Activated CD4-positive, alpha-beta T cell treated with anti-CD3 and anti-CD28 coated beads, Interleukin-2, amount 10 ng/mL, durations not matched to agents 7 days and 5 days (primary cell): ENCODE measurements around the gene B2M. TPM values are rescaled to one million over a fixed set of nuclear protein-coding genes. Genes with fewer than 3 reads are reported as not detected.
"Not testable (repeated sequence)": the region's sequence is repeated elsewhere in the genome, so short reads cannot be mapped to it uniquely, and the experiment has no call there.

Experiments used
- CTCF ChIA-PET: fragments of 350-600 bp; sonication (Branson Sonifier 250); formaldehyde crosslinking; loops from one replicate; lab custom pipeline; 2021; ENCODE audit warnings: antibody characterized with exemption; lab: Charles Lee
- POLR2A ChIA-PET: fragments of 350-600 bp; sonication (Branson Sonifier 250); formaldehyde crosslinking; loops from one replicate; lab custom pipeline; 2021; ENCODE audit warnings: antibody characterized with exemption; lab: Charles Lee
- DNase-seq: peaks from one replicate; pipeline ENCODE4 v3.0.0-alpha.2; 2020
- H3K27ac Mint-ChIP-seq: one replicate; pipeline ENCODE4 v1.8.0; 2021; ENCODE audit warnings: mild to moderate bottlenecking, moderate library complexity, mixed read lengths
- H3K27me3 Mint-ChIP-seq: one replicate; pipeline ENCODE4 v1.8.0; 2021; ENCODE audit warnings: mixed read lengths
- H3K36me3 Mint-ChIP-seq: one replicate; pipeline ENCODE4 v1.8.0; 2021; ENCODE audit warnings: low read depth, mixed read lengths
- H3K4me1 Mint-ChIP-seq: one replicate; pipeline ENCODE4 v1.8.0; 2021; ENCODE audit warnings: mixed read lengths
- H3K4me3 Mint-ChIP-seq: one replicate; pipeline ENCODE4 v1.8.0; 2021; ENCODE audit warnings: mild to moderate bottlenecking, moderate library complexity, mixed read lengths
- H3K9me3 Mint-ChIP-seq: one replicate; pipeline ENCODE4 v1.8.0; 2021; ENCODE audit warnings: mixed read lengths
- total RNA-seq, 2 experiments: library from RNA; stranded (reverse); gene quantifications; one replicate each; pipeline ENCODE4 v1.2.3, GENCODE V29; 2021

The B2M gene
- total RNA-seq, 2 experiments from 2014 or later, result 9,253 to 11,726 TPM

DNA sequence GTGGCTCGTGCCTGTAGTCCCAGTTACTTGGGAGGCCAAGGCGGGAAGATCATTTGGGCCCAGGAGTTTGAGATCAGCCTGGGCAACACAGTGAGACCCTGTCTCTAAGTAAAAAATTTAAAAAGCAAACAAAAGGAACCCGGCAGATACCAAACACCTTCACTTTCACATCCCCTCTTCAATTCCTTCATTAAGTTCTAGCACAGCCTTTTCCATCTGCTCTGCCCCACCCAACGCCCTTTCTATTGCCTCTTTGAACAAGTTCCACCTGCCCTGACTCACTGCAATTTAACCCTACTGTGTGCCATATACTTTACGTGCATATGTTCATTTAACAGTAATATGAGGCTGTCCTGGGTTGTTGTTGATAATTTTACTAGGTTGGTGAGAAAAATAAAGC lies 35.4 kb upstream of the B2M start:
- Mint-ChIP-seq H3K9me3 (peaks cover 18% of the 10 kb centered on the region), H3K4me1 (peaks cover 85% of the 10 kb centered on the region), H3K4me3 (peak overlapping the region; percentile 53), H3K27ac (peak overlapping the region; percentile 90), H3K27me3 (no peaks in the 10 kb centered on the region), H3K36me3 (peaks cover 48% of the 10 kb centered on the region)
- no peak for DNase-seq
- POLR2A ChIA-PET, result no interaction called here
- CTCF ChIA-PET, result interaction anchor here (1.1 to 4.9 kb wide), 5 partner anchors 12 to 36 kb away, joined by 3 to 54 read pairs (median 16); partner anchors contain the start of genes B2M, PATL2 and SPG11

DNA sequence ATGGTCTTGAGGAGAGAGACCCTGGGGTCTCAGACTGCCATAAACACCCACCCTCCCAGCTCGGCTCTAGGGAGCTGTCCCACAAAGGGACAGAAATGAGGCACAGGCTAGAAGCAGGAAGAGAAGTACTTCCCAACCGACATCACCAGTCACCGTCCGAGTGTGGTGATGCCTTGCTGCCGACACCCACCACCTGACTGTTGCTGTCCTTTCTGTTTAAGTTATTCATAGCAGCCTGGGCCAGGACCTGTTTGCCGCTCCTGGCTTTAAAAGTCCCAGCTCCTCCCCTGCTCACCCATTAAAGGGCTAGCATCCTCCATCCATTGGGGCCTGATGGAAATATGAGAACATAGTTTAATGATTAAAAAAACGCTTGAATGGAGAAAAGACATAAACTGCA lies 34.6 kb upstream of the B2M start:
- Mint-ChIP-seq H3K36me3 (peaks cover 54% of the 10 kb centered on the region), H3K4me1 (peaks cover 84% of the 10 kb centered on the region), H3K9me3 (peaks cover 18% of the 10 kb centered on the region), H3K4me3 (peak overlapping the region; percentile 53), H3K27me3 (no peaks in the 10 kb centered on the region), H3K27ac (peak overlapping the region; percentile 90)
- CTCF ChIA-PET, result interaction anchor here (0.5 to 3.0 kb wide), 11 partner anchors 10 to 62 kb away, joined by 3 to 33 read pairs (median 4); partner anchors contain the start of genes B2M, PATL2 and SPG11
- POLR2A ChIA-PET, result interaction anchor here (0.6 to 2.0 kb wide), 5 partner anchors 13 to 880 kb away, joined by 3 to 34 read pairs (median 3); partner anchors contain the start of genes B2M, PATL2 and SPG11
- DNase-seq, result peak; percentile 42

DNA sequence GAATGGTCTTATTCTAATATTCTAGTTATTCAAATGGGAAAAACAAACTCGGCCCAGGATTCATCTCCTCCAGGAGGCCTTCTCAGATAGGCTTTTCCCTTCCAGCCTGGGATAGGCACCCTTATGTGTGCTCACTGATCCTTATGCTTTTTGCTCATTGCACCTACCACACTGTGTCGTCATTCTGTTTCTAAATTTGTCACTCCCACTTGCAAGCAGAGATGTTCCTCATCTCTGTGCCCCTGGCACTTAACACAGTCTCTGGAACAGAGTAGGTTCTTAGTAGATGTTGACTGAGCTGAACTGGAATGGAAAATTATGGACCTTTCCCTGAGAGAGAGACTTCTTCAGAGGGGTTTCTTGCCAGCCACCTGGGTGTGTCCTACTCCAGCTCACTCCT lies 29.1 kb upstream of the B2M start:
- peaks cover 76% of the 10 kb centered on the region for H3K36me3 Mint-ChIP-seq
- DNase-seq, result no peak
- H3K4me1 Mint-ChIP-seq, result peaks cover 86% of the 10 kb centered on the region
- ChIA-PET CTCF (interaction anchor here (0.6 to 4.9 kb wide), 9 partner anchors 9 to 54 kb away, joined by 3 to 33 read pairs (median 4); partner anchors contain the start of genes SPG11 and TRIM69), POLR2A (interaction anchor here (0.6 to 1.8 kb wide), 3 partner anchors 17 to 1886 kb away, joined by 4 to 12 read pairs (median 10); partner anchors contain the start of genes B2M and PATL2)
- no peaks in the 10 kb centered on the region for H3K27me3 Mint-ChIP-seq
- H3K9me3 Mint-ChIP-seq, result peaks cover 49% of the 10 kb centered on the region
- peak overlapping the region; percentile 65 for H3K4me3 Mint-ChIP-seq
- peak overlapping the region; percentile 92 for H3K27ac Mint-ChIP-seq

DNA sequence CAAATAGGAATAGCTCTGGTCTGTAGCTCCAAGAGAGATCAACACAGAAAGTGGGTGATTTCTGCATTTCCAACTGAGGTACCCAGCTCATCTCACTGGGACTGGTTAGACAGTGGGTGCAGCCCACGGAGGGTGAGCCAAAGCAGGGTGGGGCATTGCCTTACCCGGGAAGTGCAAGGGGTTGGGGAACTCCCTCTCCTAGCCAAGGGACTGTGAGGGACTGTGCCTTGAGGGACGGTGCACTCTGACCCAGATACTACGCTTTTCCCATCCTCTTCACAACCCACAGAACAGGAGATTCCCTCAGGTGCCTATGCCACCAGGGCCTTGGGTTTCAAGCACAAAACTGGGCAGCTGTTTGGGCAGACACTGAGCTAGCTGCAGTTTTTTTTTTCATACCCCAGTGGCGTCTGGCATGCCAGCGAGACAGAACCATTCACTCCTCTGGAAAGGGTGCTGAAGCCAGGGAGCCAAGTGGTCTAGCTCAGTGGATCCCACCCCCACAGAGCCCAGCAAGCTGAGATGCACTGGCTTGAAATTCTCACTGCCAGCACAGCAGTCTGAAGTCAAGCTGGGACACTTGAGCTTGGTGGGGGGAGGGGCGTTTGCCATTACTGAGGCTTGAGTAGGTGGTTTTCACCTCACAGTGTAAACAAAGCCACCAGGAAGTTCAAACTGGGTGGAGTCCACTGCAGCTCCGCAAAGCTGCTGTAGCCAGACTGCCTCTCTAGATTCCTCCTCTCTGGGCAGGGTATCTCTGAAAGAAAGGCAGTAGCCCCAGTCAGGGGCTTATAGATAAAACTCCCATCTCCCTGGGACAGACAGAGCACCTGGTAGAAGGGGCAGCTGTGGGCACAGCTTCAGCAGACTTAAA lies 28.3 kb upstream of the B2M start:
- peak; percentile 92 for DNase-seq
- Mint-ChIP-seq H3K36me3 (peaks cover 79% of the 10 kb centered on the region), H3K9me3 (peaks cover 54% of the 10 kb centered on the region), H3K4me1 (peaks cover 86% of the 10 kb centered on the region), H3K4me3 (peak overlapping the region; percentile 65), H3K27ac (peak overlapping the region; percentile 92)
- ChIA-PET CTCF (interaction anchor here (0.6 to 4.9 kb wide), 8 partner anchors 8 to 26 kb away, joined by 3 to 33 read pairs (median 4); partner anchors contain the start of gene SPG11), POLR2A (interaction anchor here (0.6 to 1.8 kb wide), 5 partner anchors 14 to 1887 kb away, joined by 3 to 12 read pairs (median 4); partner anchors contain the start of genes B2M and PATL2)
- not testable (repeated sequence) for H3K27me3 Mint-ChIP-seq

DNA sequence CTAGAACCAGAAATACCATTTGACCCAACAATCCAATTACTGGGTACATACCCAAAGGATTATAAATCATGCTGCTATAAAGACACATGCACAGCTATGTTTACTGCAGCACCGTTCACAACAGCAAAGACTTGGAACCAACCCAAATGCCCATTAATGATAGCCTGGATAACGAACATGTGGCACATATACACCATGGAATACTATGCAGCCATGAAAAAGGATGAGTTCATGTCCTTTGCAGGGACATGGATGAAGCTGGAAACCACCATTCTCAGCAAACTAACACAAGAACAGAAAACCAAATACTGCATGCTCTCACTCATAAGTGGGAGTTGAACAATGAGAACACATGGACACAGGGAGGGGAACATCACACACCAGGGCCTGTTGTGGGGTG lies 22.0 kb upstream of the B2M start:
- Mint-ChIP-seq H3K36me3 (peaks cover 50% of the 10 kb centered on the region), H3K27ac (peak overlapping the region; percentile 75), H3K9me3 (peaks cover 42% of the 10 kb centered on the region), H3K4me1 (peaks cover 60% of the 10 kb centered on the region)
- H3K4me3 Mint-ChIP-seq, POLR2A ChIA-PET, DNase-seq, H3K27me3 Mint-ChIP-seq: not testable (repeated sequence)
- CTCF ChIA-PET, result interaction anchor here (1.5 to 3.3 kb wide), 3 partner anchors 12 to 26 kb away, joined by 5 to 18 read pairs (median 8); partner anchors contain the start of genes PATL2 and SPG11

DNA sequence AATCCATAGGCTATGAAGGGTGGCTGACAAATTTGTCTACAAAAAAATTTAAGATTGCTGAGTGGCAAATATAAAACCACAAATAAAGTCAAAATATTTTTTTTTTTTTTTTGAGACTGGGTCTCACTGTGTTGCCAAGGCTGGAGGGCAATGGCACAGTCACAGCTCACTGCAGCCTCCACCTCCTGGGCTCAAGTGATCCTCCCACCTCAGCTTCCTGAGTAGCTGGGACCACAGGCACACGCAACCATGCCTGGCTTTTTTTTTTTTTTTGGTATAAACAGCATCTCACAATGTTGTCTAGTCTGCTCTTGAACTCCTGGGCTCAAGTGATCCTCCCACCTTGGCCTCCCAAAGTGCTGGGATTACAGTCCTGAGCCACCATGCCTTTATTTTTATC lies 21.1 kb upstream of the B2M start:
- CTCF ChIA-PET, result interaction anchor here (0.6 to 2.1 kb wide), 7 partner anchors 8 to 57 kb away, joined by 3 to 9 read pairs (median 5); partner anchors contain the start of genes PATL2 and SPG11
- H3K27me3 Mint-ChIP-seq, H3K4me3 Mint-ChIP-seq, POLR2A ChIA-PET: not testable (repeated sequence)
- Mint-ChIP-seq H3K27ac (peak overlapping the region; percentile 82), H3K4me1 (peaks cover 58% of the 10 kb centered on the region), H3K36me3 (peaks cover 42% of the 10 kb centered on the region), H3K9me3 (peaks cover 35% of the 10 kb centered on the region)
- DNase-seq, result peak; percentile 52

DNA sequence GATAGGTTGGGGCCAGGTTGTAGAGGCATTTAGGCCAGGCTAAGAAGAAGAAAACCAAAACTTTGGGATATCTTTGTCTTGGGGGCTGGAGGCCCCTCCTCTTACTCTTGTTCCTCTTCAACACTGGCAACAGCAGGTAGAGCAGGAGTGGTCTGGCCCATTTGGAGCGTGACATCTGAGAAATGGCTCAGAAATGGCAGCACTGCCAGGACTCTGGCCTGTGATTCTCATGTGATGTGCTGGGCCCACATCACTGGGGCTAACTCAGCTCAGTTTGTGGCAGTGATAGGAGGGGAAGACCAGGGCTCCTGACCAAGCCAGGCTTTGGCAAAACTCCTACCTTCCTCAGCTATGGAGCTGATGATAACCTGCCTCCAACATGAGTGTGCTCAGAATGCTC lies 18.7 kb upstream of the B2M start:
- Mint-ChIP-seq H3K27me3 (peaks cover 6% of the 10 kb centered on the region), H3K4me3 (no peak overlapping the region), H3K4me1 (peaks cover 48% of the 10 kb centered on the region), H3K36me3 (peaks cover 21% of the 10 kb centered on the region), H3K27ac (no peak overlapping the region), H3K9me3 (peaks cover 16% of the 10 kb centered on the region)
- POLR2A ChIA-PET, result no interaction called here
- CTCF ChIA-PET, result interaction anchor here (0.9 to 1.5 kb wide), 3 partner anchors 11 to 18 kb away, joined by 4 read pairs; partner anchors contain the start of genes B2M and PATL2
- DNase-seq, result no peak

DNA sequence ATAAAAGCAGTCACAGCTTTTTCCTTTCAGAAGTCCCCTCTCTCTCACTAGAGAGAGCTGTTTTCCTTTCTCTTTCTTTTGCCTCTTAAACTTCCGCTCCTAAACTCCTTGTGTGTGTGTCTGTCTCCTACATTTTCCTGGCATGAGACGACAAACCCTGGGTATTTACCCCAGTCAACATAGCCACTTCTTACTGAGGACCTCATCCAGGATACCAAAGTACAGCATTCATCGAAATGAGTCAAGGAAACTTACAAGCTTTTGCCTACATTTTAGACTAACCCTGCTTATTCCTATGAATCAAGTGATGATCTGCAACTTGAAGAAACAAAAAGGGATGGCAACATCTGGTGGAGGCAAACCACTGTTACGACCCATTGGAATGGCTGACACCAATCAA lies 16.9 kb upstream of the B2M start:
- no peak for DNase-seq
- ChIA-PET POLR2A (no interaction called here), CTCF (interaction anchor here (0.5 to 1.8 kb wide), 3 partner anchors 11 to 56 kb away, joined by 3 to 10 read pairs (median 3); partner anchors contain the start of gene SPG11)
- Mint-ChIP-seq H3K27me3 (peaks cover 12% of the 10 kb centered on the region), H3K4me3 (no peak overlapping the region), H3K9me3 (peaks cover 6% of the 10 kb centered on the region), H3K36me3 (peaks cover 13% of the 10 kb centered on the region), H3K27ac (no peak overlapping the region), H3K4me1 (peaks cover 33% of the 10 kb centered on the region)

DNA sequence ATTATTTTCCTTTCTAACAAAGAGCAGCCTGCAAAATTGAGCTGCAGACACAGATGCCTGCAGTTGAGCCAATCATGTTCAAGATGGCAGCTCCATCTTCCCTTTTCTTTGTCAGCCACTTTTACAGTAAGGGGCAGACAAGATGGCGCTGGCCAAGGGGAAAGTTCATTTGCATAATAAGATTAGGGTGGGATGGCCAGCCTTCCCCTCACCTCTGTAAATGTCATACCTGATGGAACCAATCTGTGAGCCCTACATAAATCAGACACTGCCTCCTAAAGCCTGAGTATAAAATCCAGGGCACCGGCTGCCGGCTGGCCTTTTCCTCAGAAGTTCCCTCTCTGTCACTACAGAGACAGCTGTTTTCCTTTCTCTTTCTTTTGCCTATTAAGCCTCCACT lies 16.0 kb upstream of the B2M start:
- no peak overlapping the region for H3K27ac Mint-ChIP-seq
- H3K27me3 Mint-ChIP-seq, result peaks cover 17% of the 10 kb centered on the region
- POLR2A ChIA-PET, result no interaction called here
- H3K4me1 Mint-ChIP-seq, result peaks cover 28% of the 10 kb centered on the region
- no peak overlapping the region for H3K4me3 Mint-ChIP-seq
- H3K9me3 Mint-ChIP-seq, result peaks cover 9% of the 10 kb centered on the region
- peaks cover 16% of the 10 kb centered on the region for H3K36me3 Mint-ChIP-seq
- DNase-seq, result no peak
- CTCF ChIA-PET, result interaction anchor here (0.6 to 1.8 kb wide), 7 partner anchors 10 to 70 kb away, joined by 3 to 10 read pairs (median 3); partner anchors contain the start of genes B2M, PATL2 and SPG11

DNA sequence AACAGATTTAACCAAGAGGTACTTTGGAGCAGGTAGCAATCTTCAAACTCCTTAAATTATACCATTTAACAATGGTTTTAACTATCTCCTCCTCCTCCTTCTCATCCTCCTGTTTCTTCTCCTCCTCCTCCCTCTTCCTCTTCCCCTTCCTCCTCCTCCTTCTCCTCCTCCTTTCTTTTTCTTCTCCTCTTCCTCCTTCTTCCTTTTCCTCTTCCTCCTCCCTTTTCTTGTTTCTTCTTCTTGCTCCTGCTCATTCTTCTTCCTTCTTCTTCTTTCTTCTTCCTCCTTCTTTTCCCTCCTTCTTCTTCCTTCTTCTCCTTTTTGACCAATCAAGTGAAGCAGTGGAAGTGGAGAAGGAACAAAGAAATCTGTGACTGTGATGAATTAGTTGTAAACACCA lies 14.3 kb upstream of the B2M start:
- Mint-ChIP-seq H3K4me3 (no peak overlapping the region), H3K36me3 (peaks cover 29% of the 10 kb centered on the region), H3K4me1 (peaks cover 33% of the 10 kb centered on the region), H3K27me3 (peaks cover 17% of the 10 kb centered on the region), H3K9me3 (peaks cover 21% of the 10 kb centered on the region), H3K27ac (no peak overlapping the region)
- ChIA-PET CTCF (interaction anchor here (1.4 kb wide), 1 partner anchor 33 kb away, joined by 6 read pairs; the partner anchor contains the start of gene SPG11), POLR2A (interaction anchor here (0.7 kb wide), 1 partner anchor 30 kb away, joined by 6 read pairs; no protein-coding TSS in a partner anchor)
- no peak for DNase-seq

DNA sequence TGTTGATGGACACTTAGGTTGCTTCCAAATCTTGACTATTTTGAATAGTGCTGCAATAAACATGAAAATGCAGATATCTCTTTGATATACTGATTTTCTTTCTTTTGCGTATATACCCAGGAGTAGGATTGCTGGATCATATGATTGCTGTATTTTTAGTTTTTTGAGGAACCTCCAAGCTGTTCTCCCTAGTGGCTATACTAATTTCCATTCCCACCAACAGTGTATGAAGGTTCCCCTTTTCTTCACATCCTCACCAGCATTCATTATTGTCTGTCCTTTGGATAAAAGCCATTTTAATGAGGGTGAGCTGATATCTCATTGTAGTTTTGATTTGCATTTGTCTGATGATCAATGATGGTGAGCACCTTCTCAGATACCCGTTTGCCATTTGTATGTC lies 12.7 kb upstream of the B2M start:
- DNase-seq, result no peak
- H3K27ac Mint-ChIP-seq, result no peak overlapping the region
- H3K36me3 Mint-ChIP-seq, result peaks cover 43% of the 10 kb centered on the region
- H3K27me3 Mint-ChIP-seq, result peaks cover 17% of the 10 kb centered on the region
- peaks cover 36% of the 10 kb centered on the region for H3K9me3 Mint-ChIP-seq
- ChIA-PET POLR2A (no interaction called here), CTCF (interaction anchor here (1.0 to 1.7 kb wide), 5 partner anchors 8 to 35 kb away, joined by 3 to 6 read pairs (median 4); partner anchors contain the start of gene SPG11)
- no peak overlapping the region for H3K4me3 Mint-ChIP-seq
- H3K4me1 Mint-ChIP-seq, result peaks cover 33% of the 10 kb centered on the region

DNA sequence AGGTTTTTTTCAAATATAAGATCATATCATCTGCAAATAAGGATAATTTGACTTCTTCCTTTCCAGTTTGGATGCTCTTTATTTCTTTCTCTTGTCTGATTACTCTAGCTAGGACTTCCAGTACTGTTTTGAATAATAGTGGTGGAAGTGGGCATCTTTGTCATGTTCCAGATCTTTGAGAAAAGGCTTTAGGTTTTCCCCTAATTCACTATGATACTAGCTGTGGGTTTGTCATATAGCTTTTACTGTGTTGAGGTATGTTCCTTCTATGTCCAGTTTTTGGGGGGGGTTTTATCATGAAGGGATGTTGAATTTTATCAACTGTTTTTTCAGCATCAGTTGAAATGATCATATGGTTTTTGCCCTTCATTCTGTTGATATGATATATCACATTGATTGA lies 10.6 kb upstream of the B2M start:
- POLR2A ChIA-PET, DNase-seq, H3K27ac Mint-ChIP-seq, CTCF ChIA-PET, H3K4me3 Mint-ChIP-seq: not testable (repeated sequence)
- peaks cover 24% of the 10 kb centered on the region for H3K4me1 Mint-ChIP-seq
- peaks cover 14% of the 10 kb centered on the region for H3K27me3 Mint-ChIP-seq
- peaks cover 47% of the 10 kb centered on the region for H3K9me3 Mint-ChIP-seq
- H3K36me3 Mint-ChIP-seq, result peaks cover 54% of the 10 kb centered on the region
